Mesothelial cell of epicardium (in vitro differentiated cells): ENCODE measurements around the gene ANXA11. TPM values are rescaled to one million over a fixed set of nuclear protein-coding genes. Genes with fewer than 3 reads are reported as not detected.
A peak's percentile ranks its signal among the peaks of the same experiment; 100 is the strongest.

Source experiments
- DNase-seq, 2 experiments: peaks; one replicate each; pipeline ENCODE4 v3.0.0; 2021; ENCODE audit warnings: low spot score in 2 of 2; ENCODE audit not compliant: unreplicated experiment in 2 of 2
- H3K27ac Mint-ChIP-seq: 2 replicates; pipeline ENCODE4 v1.8.0; 2021; ENCODE audit warnings: mixed read lengths
- H3K27me3 Mint-ChIP-seq: 2 replicates; pipeline ENCODE4 v1.8.0; 2021; ENCODE audit warnings: low read depth, mixed read lengths
- H3K36me3 Mint-ChIP-seq: 2 replicates; pipeline ENCODE4 v1.8.0; 2021; ENCODE audit warnings: mixed read lengths
- H3K4me1 Mint-ChIP-seq: 2 replicates; pipeline ENCODE4 v1.8.0; 2021; ENCODE audit warnings: mixed read lengths
- H3K4me3 Mint-ChIP-seq: 2 replicates; pipeline ENCODE4 v1.8.0; 2021; ENCODE audit warnings: mild to moderate bottlenecking, moderate library complexity, mixed read lengths
- H3K9me3 Mint-ChIP-seq: 2 replicates; pipeline ENCODE4 v1.8.0; 2021; ENCODE audit warnings: mixed read lengths
- total RNA-seq: library from RNA; stranded (reverse); gene quantifications from 3 replicates; pipeline ENCODE4 v1.2.1, GENCODE V29; 2021
- TF ChIP-seq, protein P1 (sequence below): fragments of 200-600 bp; sonication (generic); IDR thresholded peaks from one replicate; pipeline ENCODE4 v1.5.0; 2021; ENCODE audit warnings: antibody characterized with exemption; ENCODE audit not compliant: unreplicated experiment

The ANXA11 gene
- total RNA-seq, 1 donor from 2014 or later, result 226 TPM

DNA sequence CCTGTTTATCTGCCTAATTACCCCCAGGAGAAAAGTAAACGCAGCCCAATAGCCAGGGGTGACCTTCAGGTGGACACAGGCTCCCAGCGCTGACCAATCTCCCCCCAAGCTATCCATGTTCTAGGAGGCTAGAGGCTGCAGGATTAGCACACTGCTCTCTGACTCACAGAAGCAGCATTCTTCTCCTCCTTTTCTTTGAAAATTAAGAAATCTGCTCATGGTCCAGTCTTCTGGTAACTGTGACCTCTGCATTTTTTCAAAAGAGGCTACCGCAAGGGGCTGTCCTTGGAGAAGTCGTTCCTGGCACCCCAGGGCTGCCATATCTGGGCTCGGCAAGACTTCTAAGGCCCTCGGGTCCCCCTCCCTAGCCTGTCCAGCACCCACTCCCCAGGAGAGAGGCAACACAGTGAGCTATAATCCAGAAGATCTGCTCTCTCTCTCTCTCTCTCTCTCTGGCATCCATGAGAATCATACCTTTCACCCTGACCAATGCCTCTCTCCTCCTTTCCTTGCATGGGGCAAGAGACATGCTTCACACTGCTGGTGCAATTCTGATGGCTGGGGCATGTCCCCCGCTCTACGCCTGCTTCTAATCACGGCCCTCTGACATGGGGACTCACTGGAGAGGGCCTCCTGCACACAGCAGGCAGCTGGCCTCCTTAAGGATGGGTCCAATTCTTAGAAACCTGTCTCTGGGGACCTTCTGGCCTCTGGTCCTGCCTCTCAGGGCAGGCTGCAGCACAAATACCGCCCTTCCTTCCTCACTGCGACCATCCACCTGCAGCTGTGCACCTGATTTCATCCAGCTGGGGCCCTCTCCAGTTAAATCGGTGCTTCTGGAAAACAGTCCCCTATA is 27.3 kb downstream of the ANXA11 start:
- Mint-ChIP-seq H3K4me3 (no peak overlapping the region), H3K4me1 (peaks cover 2% of the 10 kb centered on the region), H3K36me3 (peaks cover 4% of the 10 kb centered on the region), H3K27me3 (no peaks in the 10 kb centered on the region), H3K27ac (no peak overlapping the region), H3K9me3 (no peaks in the 10 kb centered on the region)
- TF ChIP-seq, protein P1, sequence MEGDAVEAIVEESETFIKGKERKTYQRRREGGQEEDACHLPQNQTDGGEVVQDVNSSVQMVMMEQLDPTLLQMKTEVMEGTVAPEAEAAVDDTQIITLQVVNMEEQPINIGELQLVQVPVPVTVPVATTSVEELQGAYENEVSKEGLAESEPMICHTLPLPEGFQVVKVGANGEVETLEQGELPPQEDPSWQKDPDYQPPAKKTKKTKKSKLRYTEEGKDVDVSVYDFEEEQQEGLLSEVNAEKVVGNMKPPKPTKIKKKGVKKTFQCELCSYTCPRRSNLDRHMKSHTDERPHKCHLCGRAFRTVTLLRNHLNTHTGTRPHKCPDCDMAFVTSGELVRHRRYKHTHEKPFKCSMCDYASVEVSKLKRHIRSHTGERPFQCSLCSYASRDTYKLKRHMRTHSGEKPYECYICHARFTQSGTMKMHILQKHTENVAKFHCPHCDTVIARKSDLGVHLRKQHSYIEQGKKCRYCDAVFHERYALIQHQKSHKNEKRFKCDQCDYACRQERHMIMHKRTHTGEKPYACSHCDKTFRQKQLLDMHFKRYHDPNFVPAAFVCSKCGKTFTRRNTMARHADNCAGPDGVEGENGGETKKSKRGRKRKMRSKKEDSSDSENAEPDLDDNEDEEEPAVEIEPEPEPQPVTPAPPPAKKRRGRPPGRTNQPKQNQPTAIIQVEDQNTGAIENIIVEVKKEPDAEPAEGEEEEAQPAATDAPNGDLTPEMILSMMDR, result no peak
- no peak for DNase-seq

DNA sequence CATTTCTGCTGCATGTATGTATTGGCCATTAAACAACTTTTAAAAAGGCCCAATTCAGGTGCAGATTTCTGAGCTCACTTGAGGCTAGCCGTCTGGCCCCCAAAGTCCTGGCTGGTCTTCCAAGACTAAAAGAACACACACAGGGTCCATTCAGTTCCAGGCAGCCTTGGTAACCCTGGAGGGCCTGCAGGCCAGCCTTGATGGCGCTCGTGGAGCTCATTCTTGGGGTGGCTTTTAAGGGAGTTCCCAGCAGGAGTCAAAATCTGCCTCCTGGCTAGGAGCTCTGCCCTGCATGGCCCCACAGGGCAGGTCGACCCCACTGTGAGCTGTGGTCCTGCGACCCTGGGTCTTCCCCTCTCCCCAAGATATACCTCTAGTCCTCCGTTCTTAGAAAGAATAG is 28.8 kb downstream of the ANXA11 start:
- TF ChIP-seq, protein P1, result no peak
- Mint-ChIP-seq H3K27ac (no peak overlapping the region), H3K4me1 (peaks cover 2% of the 10 kb centered on the region), H3K36me3 (peaks cover under 1% of the 10 kb centered on the region), H3K9me3 (no peaks in the 10 kb centered on the region), H3K4me3 (no peak overlapping the region), H3K27me3 (no peaks in the 10 kb centered on the region)
- no peak for DNase-seq

DNA sequence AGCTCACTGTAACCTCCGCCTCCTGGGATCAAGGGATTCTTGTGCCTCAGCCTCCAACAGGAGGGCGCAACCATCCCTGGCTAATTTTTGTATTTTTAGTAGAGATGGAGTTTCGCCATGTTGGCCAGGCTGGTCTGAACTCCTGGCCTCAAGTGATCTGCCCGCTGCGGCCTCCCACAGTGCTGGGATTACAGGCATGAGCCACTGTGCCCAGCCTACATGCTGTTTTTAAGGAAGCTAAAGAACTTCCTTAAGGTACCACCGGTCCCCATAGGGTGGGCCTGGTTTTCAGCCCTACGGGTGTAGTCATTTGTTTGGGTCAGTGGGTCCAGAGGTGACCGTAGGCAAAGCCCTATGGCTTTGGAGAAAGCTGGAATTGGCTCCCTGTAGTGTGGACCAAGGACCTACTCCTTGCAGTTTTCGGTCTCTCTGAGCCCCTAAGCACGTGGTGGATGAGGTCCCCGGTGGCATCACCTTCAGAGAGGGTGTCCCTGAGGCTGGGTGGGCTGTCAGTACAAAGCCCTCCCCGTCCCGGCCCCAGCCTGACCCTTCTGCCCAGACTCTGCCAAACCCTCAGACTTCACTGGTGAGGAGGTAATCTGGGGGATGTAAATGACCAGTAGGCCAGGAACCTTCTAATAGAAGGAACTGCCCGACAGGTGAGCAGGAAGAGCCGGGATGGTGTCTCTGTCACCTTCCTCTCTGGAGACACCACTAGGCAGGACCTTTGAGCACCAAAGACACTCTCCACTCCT is 30.5 kb downstream of the ANXA11 start:
- Mint-ChIP-seq H3K4me3 (no peak overlapping the region), H3K36me3 (no peaks in the 10 kb centered on the region)

DNA sequence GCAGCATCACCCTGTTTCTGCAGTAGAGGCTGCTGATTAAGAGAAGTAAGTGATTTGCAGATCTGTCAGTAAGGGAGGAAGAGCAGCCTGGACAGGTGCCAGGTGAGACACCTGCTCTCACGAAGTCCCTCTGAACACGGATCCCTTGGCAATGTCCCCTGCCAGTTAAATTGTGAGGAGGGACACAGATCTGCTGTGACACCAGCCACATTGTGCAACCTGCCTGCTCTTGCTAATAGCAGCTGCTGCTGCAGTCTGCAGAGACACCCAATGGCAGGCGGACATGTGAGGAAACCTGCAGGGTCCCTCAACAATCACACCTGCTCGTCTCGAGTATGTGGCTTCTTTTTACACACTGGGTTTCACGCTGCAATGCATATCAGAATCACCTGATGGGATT is 31.9 kb downstream of the ANXA11 start:
- Mint-ChIP-seq H3K27ac (no peak overlapping the region), H3K9me3 (no peaks in the 10 kb centered on the region), H3K4me1 (peaks cover 2% of the 10 kb centered on the region), H3K27me3 (no peaks in the 10 kb centered on the region), H3K4me3 (no peak overlapping the region), H3K36me3 (peaks cover 4% of the 10 kb centered on the region)
- TF ChIP-seq, protein P1, result no peak
- DNase-seq, result no peak

More for the DNA sequence above, 30.5 kb downstream of the ANXA11 start:
- Mint-ChIP-seq H3K9me3 (no peaks in the 10 kb centered on the region), H3K4me1 (peaks cover 2% of the 10 kb centered on the region), H3K27ac (peak overlapping the region; percentile 43), H3K27me3 (no peaks in the 10 kb centered on the region)
- DNase-seq, result no peak
- TF ChIP-seq, protein P1, result no peak

DNA sequence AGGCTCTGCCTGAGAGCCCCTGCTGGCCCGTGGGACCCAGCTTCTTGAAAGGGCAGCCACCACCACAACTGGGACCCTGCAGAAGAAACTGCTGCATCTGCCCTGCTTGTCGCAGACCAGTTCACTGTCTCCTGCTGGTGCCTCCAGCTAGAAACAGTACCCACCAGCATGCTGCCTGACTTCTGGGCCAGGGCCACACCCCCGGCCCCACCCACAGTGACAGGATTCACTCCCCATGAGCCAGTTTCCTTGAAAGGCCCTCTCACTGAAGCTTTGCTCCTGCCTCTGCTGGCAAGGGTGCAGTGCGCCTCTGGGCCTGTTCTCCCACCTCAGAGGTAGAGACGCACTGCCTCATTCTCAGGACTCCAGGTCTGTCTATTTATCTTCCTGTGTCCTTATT is 32.4 kb downstream of the ANXA11 start:
- H3K9me3 Mint-ChIP-seq, result no peaks in the 10 kb centered on the region
- no peak for DNase-seq
- no peak overlapping the region for H3K4me3 Mint-ChIP-seq
- H3K4me1 Mint-ChIP-seq, result no peaks in the 10 kb centered on the region
- no peak overlapping the region for H3K27ac Mint-ChIP-seq
- TF ChIP-seq, protein P1, result no peak
- peaks cover 4% of the 10 kb centered on the region for H3K36me3 Mint-ChIP-seq
- no peaks in the 10 kb centered on the region for H3K27me3 Mint-ChIP-seq
